GM08714 (cell line): ENCODE measurements around the gene USB1.
A peak's percentile ranks its signal among the peaks of the same experiment; 100 is the strongest.

Source experiments
- H3K4me3 ChIP-seq: fragments of 200-500 bp; sonication (Bioruptor generic); 2 replicates; pipeline ENCODE4 v1.5.1; 2014; ENCODE audit warnings: mild to moderate bottlenecking, low read length, inconsistent platforms
- ZNF274 ChIP-seq: IDR thresholded peaks from 2 replicates; pipeline ENCODE4 v1.6.1; 2012; ENCODE audit warnings: mild to moderate bottlenecking, low read depth, low read length

USB1 gene, protein sequence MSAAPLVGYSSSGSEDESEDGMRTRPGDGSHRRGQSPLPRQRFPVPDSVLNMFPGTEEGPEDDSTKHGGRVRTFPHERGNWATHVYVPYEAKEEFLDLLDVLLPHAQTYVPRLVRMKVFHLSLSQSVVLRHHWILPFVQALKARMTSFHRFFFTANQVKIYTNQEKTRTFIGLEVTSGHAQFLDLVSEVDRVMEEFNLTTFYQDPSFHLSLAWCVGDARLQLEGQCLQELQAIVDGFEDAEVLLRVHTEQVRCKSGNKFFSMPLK

DNA sequence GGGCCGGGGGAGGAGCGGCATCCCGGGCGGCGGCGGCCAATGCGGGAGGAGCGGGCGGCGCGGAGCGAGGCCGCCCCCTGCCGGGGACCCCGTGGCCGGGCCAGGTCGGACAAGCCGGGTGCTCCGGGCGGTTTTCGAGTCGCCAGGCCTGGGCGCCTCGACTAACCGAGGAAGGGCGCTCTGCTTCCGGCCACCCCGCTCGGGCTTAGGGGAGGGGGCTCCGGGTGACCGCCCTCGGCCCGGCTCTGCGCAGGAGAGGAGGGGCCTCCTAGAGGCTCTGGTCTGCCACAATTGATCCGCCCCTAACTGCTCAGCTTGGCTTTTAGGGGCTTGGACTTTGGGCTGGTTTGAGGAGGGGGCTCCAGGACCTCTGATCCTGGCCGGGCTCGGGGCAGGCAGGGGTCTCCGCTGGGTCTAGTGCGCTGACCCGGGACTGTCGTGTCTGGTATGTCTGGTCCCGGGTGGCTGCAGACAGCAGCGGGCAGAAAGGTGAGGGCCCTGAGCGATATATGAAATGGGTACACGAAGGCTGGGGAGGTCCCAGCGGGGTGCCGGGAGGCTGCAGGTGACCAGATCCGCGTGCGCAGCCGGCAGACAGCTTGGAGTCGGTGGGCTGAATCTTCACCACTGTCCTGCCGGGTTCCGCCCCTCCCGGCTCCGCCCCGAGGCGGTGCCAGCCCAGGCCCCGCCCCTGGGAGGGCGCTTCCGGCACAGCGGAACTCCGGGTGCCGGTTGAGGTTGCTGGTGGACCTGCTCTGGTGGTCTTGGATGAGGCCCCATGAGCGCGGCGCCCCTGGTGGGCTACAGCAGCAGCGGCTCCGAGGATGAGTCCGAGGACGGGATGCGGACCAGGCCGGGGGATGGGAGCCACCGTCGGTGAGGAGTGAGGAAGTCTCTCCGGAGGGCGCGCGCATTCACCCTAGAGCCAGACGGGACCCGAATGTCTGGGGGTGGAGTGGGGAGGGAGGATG, at the start of gene USB1:
Gene USB1, plus strand, starts transcription at position 702 of the 971 bp plus-strand sequence. Its CDS starts 77 bp downstream, at position 779.
- no peak for TF ChIP-seq ZNF274
- H3K4me3 ChIP-seq = peak within 1 kb of the TSS; percentile 80

DNA sequence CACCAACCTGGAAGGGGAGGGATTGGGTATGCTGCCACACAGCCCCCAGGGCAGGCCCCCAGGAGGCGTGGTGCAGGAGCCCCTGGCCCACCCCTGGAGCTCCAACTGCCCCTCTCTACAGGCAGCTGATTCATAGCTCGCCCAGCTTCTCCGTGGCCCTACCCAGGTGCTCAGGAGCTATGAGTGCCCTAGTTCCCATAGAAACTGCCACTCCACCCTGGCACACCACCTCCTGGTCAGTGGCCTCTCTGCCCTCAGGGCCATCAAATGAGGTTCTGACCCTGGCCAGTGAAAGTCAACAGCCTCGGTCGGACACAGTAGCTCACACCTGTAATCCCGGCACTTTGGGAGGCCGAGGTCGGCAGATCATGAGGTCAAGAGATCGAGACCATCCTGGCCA, 48.3 kb upstream of the USB1 start:
- H3K4me3 ChIP-seq = no peak overlapping the region
- no peak for TF ChIP-seq ZNF274

- no peak overlapping the region for H3K4me3 ChIP-seq
- no peak for TF ChIP-seq ZNF274
Observed at GRCh38 chr16:57953857-57954256, 47.4 kb upstream of the USB1 start.

GRCh38 chr16:57955572-57956188, 45.5 kb upstream of the USB1 start:
- H3K4me3 ChIP-seq = no peak overlapping the region
- no peak for TF ChIP-seq ZNF274

DNA sequence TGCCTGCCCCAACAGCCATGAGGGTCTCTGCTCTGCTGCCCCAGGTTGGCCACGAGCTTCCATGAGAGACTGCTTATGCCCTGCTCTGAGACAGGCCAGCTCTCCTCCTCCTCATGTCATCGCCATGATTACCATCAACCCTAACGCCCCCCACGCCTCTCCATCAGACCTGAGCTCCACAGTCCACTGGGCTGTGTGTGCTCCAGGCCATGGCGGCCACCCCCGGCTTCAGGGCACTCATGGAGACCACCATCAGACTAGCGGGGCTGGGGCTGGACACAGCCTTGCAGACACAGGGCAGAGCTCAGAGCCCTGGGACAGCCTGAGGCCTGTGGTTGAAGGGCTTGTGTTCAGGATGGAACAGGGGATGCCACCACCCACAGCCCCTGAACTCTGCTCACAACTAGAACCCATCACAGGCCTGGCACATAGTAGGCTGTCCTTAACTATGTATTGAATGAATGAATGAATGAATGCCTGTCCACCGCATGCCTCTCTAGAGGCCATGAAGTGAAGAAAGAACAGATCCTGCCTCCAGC, 44.9 kb upstream of the USB1 start:
- no peak overlapping the region for H3K4me3 ChIP-seq
- TF ChIP-seq ZNF274 = no peak

GRCh38 chr16:57956924-57957672, 44.1 kb upstream of the USB1 start:
- TF ChIP-seq ZNF274 = no peak
- no peak overlapping the region for H3K4me3 ChIP-seq

GRCh38 chr16:57957673-57958392, 43.4 kb upstream of the USB1 start:
- no peak overlapping the region for H3K4me3 ChIP-seq
- no peak for TF ChIP-seq ZNF274

DNA sequence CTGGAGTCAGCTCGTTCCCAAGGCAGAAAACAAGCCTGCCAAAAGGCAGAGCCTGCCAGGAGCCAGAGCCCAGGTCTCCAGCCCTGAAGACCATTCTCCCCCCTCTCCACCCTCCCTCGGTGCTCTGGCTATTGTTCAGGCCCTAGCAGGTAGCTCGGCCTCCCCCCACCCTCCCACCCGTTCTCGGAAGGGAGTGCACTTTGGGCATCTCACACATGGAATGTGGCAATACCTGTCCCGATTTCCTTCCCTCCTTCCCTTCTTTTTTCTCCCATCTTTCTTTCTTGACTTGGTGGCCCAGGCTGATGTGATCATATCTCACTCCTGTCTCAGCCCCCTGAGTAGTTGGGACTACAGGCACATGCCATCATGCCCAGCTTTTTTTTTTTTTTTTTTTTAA, 42.7 kb upstream of the USB1 start:
- TF ChIP-seq ZNF274 = no peak

DNA sequence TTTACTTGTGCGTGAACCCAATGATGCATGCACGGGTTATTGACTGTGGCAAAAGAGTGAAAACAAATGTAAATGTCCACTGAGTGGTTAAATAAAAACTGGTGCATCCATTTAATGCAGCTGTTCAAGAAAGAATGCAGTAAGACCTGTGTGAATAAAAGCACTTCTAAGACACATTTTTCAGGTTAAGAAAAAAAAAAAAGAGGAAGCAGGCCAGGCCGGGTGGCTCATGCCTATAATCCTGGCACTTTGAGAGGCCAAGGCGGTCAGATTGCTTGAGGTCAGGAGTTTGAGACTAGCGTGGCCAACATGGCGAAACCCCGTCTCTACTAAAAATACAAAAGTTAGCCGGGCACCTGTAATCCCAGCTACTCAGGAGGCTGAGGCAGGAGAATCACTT, 42.1 kb upstream of the USB1 start:
- no peak overlapping the region for H3K4me3 ChIP-seq
- TF ChIP-seq ZNF274 = no peak

More for the DNA sequence above, 42.7 kb upstream of the USB1 start:
- no peak overlapping the region for H3K4me3 ChIP-seq

DNA sequence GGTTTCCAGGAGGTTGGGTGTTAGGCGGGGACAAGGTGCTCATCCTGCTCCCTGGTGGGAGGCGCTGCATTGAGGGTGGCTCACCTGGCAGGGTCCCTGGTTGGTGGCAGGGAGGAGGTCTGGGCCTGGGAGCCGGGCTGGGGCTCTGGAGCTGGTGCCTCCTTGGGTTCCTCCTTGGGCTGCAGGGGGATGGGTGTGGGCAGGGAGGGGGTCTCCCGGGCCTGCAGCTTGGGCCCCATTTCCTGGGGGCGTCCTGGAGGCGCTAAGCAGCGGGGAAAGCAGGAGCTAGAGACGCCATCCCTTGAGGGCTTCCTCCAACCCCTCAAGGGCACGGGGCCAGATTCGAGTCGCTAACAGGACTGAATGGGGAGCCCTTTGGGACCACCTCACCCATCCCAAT, 41.4 kb upstream of the USB1 start:
- TF ChIP-seq ZNF274 = no peak
- H3K4me3 ChIP-seq = no peak overlapping the region

- TF ChIP-seq ZNF274 = no peak
- H3K4me3 ChIP-seq = no peak overlapping the region
Observed at GRCh38 chr16:57960310-57960709, 40.9 kb upstream of the USB1 start.

- no peak overlapping the region for H3K4me3 ChIP-seq
- TF ChIP-seq ZNF274 = no peak
Observed at GRCh38 chr16:57960826-57961472, 40.3 kb upstream of the USB1 start.

DNA sequence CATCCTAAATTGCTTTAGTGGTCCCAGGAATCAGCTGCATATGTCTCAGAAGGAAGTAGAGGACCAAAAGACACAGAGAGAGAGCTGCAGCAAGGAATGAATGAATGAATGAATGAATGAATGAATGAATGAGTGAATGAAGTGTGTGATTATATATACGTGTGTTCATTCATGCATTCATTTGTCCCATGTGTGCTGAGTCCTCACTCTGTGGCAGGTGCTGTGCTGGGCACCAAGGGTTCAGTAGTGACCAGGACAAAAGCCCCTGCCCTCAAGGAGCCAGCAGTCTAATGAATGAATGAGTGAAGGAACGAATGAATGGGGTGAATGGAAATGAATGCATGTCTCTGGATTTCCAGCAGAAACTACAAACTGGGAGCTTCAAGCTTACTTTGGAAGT, 39.7 kb upstream of the USB1 start:
- no peak for TF ChIP-seq ZNF274
- H3K4me3 ChIP-seq = no peak overlapping the region
